Measurements from ENCODE around the gene DOCK11. TPM values are rescaled to one million over a fixed set of nuclear protein-coding genes. Genes with fewer than 3 reads are reported as not detected.
A peak's percentile ranks its signal among the peaks of the same experiment; 100 is the strongest.

DOCK11 gene
- total and polyA plus RNA-seq, 4 donors: 16.2 to 35.9 (median 16.7) TPM

- 22% methylated on average over 7 of the region's 7 CpGs for WGBS (ENCODE audit: insufficient coverage)
- peak in 5 of 6 donors; percentile 15 to 78 (median 29) for DNase-seq (ENCODE audit: low read depth in 4 of 6, low spot score in 6 of 6)
Measured at GRCh38 chrX:118603981-118604380, 108.4 kb downstream of the DOCK11 start.

GRCh38 chrX:118612290-118612689 is 116.7 kb downstream of the DOCK11 start:
- H3K27ac ChIP-seq (ENCODE audit: low read depth, low read length): no peak overlapping the region
- H3K4me3 ChIP-seq (ENCODE audit: low read depth, low read length): no peak overlapping the region
- WGBS (ENCODE audit: insufficient coverage): no CpG with 5 or more reads among the region's 2 CpGs
- H3K27me3 ChIP-seq (ENCODE audit: control insufficient read depth, insufficient read depth, low read length): no peaks in the 10 kb centered on the region
- no peaks in the 10 kb centered on the region for H3K36me3 ChIP-seq (ENCODE audit: control insufficient read depth, insufficient read depth, low read length)
- H3K9me3 ChIP-seq (ENCODE audit: control insufficient read depth, insufficient read depth, low read length): no peaks in the 10 kb centered on the region
- DNase-seq (ENCODE audit: low read depth in 4 of 6, low spot score in 6 of 6): no peak
- no peaks in the 10 kb centered on the region for H3K4me1 ChIP-seq (ENCODE audit: control insufficient read depth, insufficient read depth, low read length)

More at GRCh38 chrX:118603981-118604380, 108.4 kb downstream of the DOCK11 start:
- H3K9me3 ChIP-seq (ENCODE audit: control insufficient read depth, insufficient read depth, low read length): no peaks in the 10 kb centered on the region
- no peak overlapping the region for H3K4me3 ChIP-seq (ENCODE audit: low read depth, low read length)
- no peaks in the 10 kb centered on the region for H3K36me3 ChIP-seq (ENCODE audit: control insufficient read depth, insufficient read depth, low read length)
- H3K4me1 ChIP-seq (ENCODE audit: control insufficient read depth, insufficient read depth, low read length): no peaks in the 10 kb centered on the region
- no peaks in the 10 kb centered on the region for H3K27me3 ChIP-seq (ENCODE audit: control insufficient read depth, insufficient read depth, low read length)
- H3K27ac ChIP-seq (ENCODE audit: low read depth, low read length): no peak overlapping the region

- H3K9me3 ChIP-seq (ENCODE audit: control insufficient read depth, insufficient read depth, low read length): no peaks in the 10 kb centered on the region
- WGBS (ENCODE audit: insufficient coverage): no CpG with 5 or more reads among the region's 1 CpG
- H3K4me1 ChIP-seq (ENCODE audit: control insufficient read depth, insufficient read depth, low read length): no peaks in the 10 kb centered on the region
- no peak for DNase-seq (ENCODE audit: low read depth in 4 of 6, low spot score in 6 of 6)
- no peak overlapping the region for H3K27ac ChIP-seq (ENCODE audit: low read depth, low read length)
- H3K4me3 ChIP-seq (ENCODE audit: low read depth, low read length): no peak overlapping the region
- H3K36me3 ChIP-seq (ENCODE audit: control insufficient read depth, insufficient read depth, low read length): no peaks in the 10 kb centered on the region
- no peaks in the 10 kb centered on the region for H3K27me3 ChIP-seq (ENCODE audit: control insufficient read depth, insufficient read depth, low read length)
Measured at GRCh38 chrX:118614150-118614549, 118.5 kb downstream of the DOCK11 start.

- H3K4me1 ChIP-seq (ENCODE audit: control insufficient read depth, insufficient read depth, low read length): no peaks in the 10 kb centered on the region
- no peak for DNase-seq (ENCODE audit: low read depth in 4 of 6, low spot score in 6 of 6)
- H3K27me3 ChIP-seq (ENCODE audit: control insufficient read depth, insufficient read depth, low read length): no peaks in the 10 kb centered on the region
- no CpG with 5 or more reads among the region's 3 CpGs for WGBS (ENCODE audit: insufficient coverage)
- no peaks in the 10 kb centered on the region for H3K9me3 ChIP-seq (ENCODE audit: control insufficient read depth, insufficient read depth, low read length)
- H3K36me3 ChIP-seq (ENCODE audit: control insufficient read depth, insufficient read depth, low read length): no peaks in the 10 kb centered on the region
- H3K27ac ChIP-seq (ENCODE audit: low read depth, low read length): no peak overlapping the region
- H3K4me3 ChIP-seq (ENCODE audit: low read depth, low read length): no peak overlapping the region
Measured at GRCh38 chrX:118615141-118615540, 119.5 kb downstream of the DOCK11 start.

GRCh38 chrX:118621081-118621759 is 125.6 kb downstream of the DOCK11 start:
- DNase-seq (ENCODE audit: low read depth in 4 of 6, low spot score in 6 of 6): no peak
- Histone ChIP-seq H3K9me3 (ENCODE audit: control insufficient read depth, insufficient read depth, low read length) (no peaks in the 10 kb centered on the region), H3K4me1 (ENCODE audit: control insufficient read depth, insufficient read depth, low read length) (no peaks in the 10 kb centered on the region), H3K36me3 (ENCODE audit: control insufficient read depth, insufficient read depth, low read length) (no peaks in the 10 kb centered on the region), H3K4me3 (ENCODE audit: low read depth, low read length) (no peak overlapping the region), H3K27ac (ENCODE audit: low read depth, low read length) (no peak overlapping the region), H3K27me3 (ENCODE audit: control insufficient read depth, insufficient read depth, low read length) (no peaks in the 10 kb centered on the region)
- 92% methylated on average over 6 of the region's 8 CpGs for WGBS (ENCODE audit: insufficient coverage)

- Histone ChIP-seq H3K36me3 (ENCODE audit: control insufficient read depth, insufficient read depth, low read length) (no peaks in the 10 kb centered on the region), H3K4me1 (ENCODE audit: control insufficient read depth, insufficient read depth, low read length) (no peaks in the 10 kb centered on the region), H3K27me3 (ENCODE audit: control insufficient read depth, insufficient read depth, low read length) (no peaks in the 10 kb centered on the region), H3K4me3 (ENCODE audit: low read depth, low read length) (no peak overlapping the region), H3K9me3 (ENCODE audit: control insufficient read depth, insufficient read depth, low read length) (no peaks in the 10 kb centered on the region), H3K27ac (ENCODE audit: low read depth, low read length) (no peak overlapping the region)
- no peak for DNase-seq (ENCODE audit: low read depth in 4 of 6, low spot score in 6 of 6)
- WGBS (ENCODE audit: insufficient coverage): 77% methylated on average over 2 of the region's 3 CpGs
Measured at GRCh38 chrX:118623062-118623461, 127.4 kb downstream of the DOCK11 start.

GRCh38 chrX:118626346-118626745 is 130.7 kb downstream of the DOCK11 start:
- WGBS (ENCODE audit: insufficient coverage): 56% methylated on average over 3 of the region's 4 CpGs

GRCh38 chrX:118627084-118627758 is 131.6 kb downstream of the DOCK11 start:
- Histone ChIP-seq H3K4me3 (ENCODE audit: low read depth, low read length) (no peak overlapping the region), H3K36me3 (ENCODE audit: control insufficient read depth, insufficient read depth, low read length) (no peaks in the 10 kb centered on the region), H3K27me3 (ENCODE audit: control insufficient read depth, insufficient read depth, low read length) (no peaks in the 10 kb centered on the region), H3K27ac (ENCODE audit: low read depth, low read length) (no peak overlapping the region), H3K9me3 (ENCODE audit: control insufficient read depth, insufficient read depth, low read length) (no peaks in the 10 kb centered on the region), H3K4me1 (ENCODE audit: control insufficient read depth, insufficient read depth, low read length) (no peaks in the 10 kb centered on the region)
- WGBS (ENCODE audit: insufficient coverage): no CpG with 5 or more reads among the region's 5 CpGs
- no peak for DNase-seq (ENCODE audit: low read depth in 4 of 6, low spot score in 6 of 6)

More at GRCh38 chrX:118626346-118626745, 130.7 kb downstream of the DOCK11 start:
- H3K9me3 ChIP-seq (ENCODE audit: control insufficient read depth, insufficient read depth, low read length): no peaks in the 10 kb centered on the region
- no peaks in the 10 kb centered on the region for H3K36me3 ChIP-seq (ENCODE audit: control insufficient read depth, insufficient read depth, low read length)
- no peak overlapping the region for H3K4me3 ChIP-seq (ENCODE audit: low read depth, low read length)
- no peak for DNase-seq (ENCODE audit: low read depth in 4 of 6, low spot score in 6 of 6)
- H3K27ac ChIP-seq (ENCODE audit: low read depth, low read length): no peak overlapping the region
- H3K27me3 ChIP-seq (ENCODE audit: control insufficient read depth, insufficient read depth, low read length): no peaks in the 10 kb centered on the region
- H3K4me1 ChIP-seq (ENCODE audit: control insufficient read depth, insufficient read depth, low read length): no peaks in the 10 kb centered on the region

- Histone ChIP-seq H3K4me3 (ENCODE audit: low read depth, low read length) (no peak overlapping the region), H3K4me1 (ENCODE audit: control insufficient read depth, insufficient read depth, low read length) (no peaks in the 10 kb centered on the region), H3K27ac (ENCODE audit: low read depth, low read length) (no peak overlapping the region), H3K36me3 (ENCODE audit: control insufficient read depth, insufficient read depth, low read length) (peaks cover 4% of the 10 kb centered on the region), H3K9me3 (ENCODE audit: control insufficient read depth, insufficient read depth, low read length) (no peaks in the 10 kb centered on the region), H3K27me3 (ENCODE audit: control insufficient read depth, insufficient read depth, low read length) (no peaks in the 10 kb centered on the region)
- WGBS (ENCODE audit: insufficient coverage): 80% methylated on average over 2 of the region's 7 CpGs
- no peak for DNase-seq (ENCODE audit: low read depth in 4 of 6, low spot score in 6 of 6)
Measured at GRCh38 chrX:118630848-118631247, 135.2 kb downstream of the DOCK11 start.

- Histone ChIP-seq H3K27me3 (ENCODE audit: control insufficient read depth, insufficient read depth, low read length) (no peaks in the 10 kb centered on the region), H3K4me3 (ENCODE audit: low read depth, low read length) (no peak overlapping the region), H3K4me1 (ENCODE audit: control insufficient read depth, insufficient read depth, low read length) (no peaks in the 10 kb centered on the region), H3K9me3 (ENCODE audit: control insufficient read depth, insufficient read depth, low read length) (no peaks in the 10 kb centered on the region), H3K36me3 (ENCODE audit: control insufficient read depth, insufficient read depth, low read length) (peaks cover 4% of the 10 kb centered on the region), H3K27ac (ENCODE audit: low read depth, low read length) (no peak overlapping the region)
- WGBS (ENCODE audit: insufficient coverage): no CpG with 5 or more reads among the region's 1 CpG
- DNase-seq (ENCODE audit: low read depth in 4 of 6, low spot score in 6 of 6): no peak
Measured at GRCh38 chrX:118631586-118631985, 136.0 kb downstream of the DOCK11 start.

Measured in spinal cord (tissue), 10 donors.